GM21576 (cell line): ENCODE measurements around the gene ABCC1.

Experiments
- ATAC-seq: cut with Tn5 transposase; IDR thresholded peaks from one replicate; pipeline ENCODE4 v1.9.1; 2021; ENCODE audit warnings: mild to moderate bottlenecking, moderate library complexity; ENCODE audit not compliant: unreplicated experiment

The ABCC1 gene

GRCh38 chr16:15988268-15989013 lies 39.0 kb downstream of the ABCC1 start:
- ATAC-seq: no peak

GRCh38 chr16:15990902-15991301 lies 41.5 kb downstream of the ABCC1 start:
- no peak for ATAC-seq

GRCh38 chr16:15993128-15993527 lies 43.7 kb downstream of the ABCC1 start:
- no peak for ATAC-seq

- no peak for ATAC-seq
These were observed 44.1 kb downstream of the ABCC1 start for GRCh38 chr16:15993541-15993940.

GRCh38 chr16:15993946-15994665 lies 44.7 kb downstream of the ABCC1 start:
- no peak for ATAC-seq

GRCh38 chr16:15996432-15997109 lies 47.2 kb downstream of the ABCC1 start:
- ATAC-seq: no peak

- no peak for ATAC-seq
These were observed 51.3 kb downstream of the ABCC1 start for GRCh38 chr16:16000685-16001084.

- ATAC-seq: no peak
These were observed 52.3 kb downstream of the ABCC1 start for GRCh38 chr16:16001596-16002255.

- ATAC-seq: no peak
These were observed 54.4 kb downstream of the ABCC1 start for GRCh38 chr16:16003719-16004313.

GRCh38 chr16:16004314-16004749 lies 54.9 kb downstream of the ABCC1 start:
- no peak for ATAC-seq

- no peak for ATAC-seq
These were observed 56.3 kb downstream of the ABCC1 start for GRCh38 chr16:16005721-16006120.

- no peak for ATAC-seq
These were observed 57.2 kb downstream of the ABCC1 start for GRCh38 chr16:16006650-16007049.

- ATAC-seq: peak; percentile 73
These were observed 58.3 kb downstream of the ABCC1 start for GRCh38 chr16:16007743-16008111.

GRCh38 chr16:16008666-16009065 lies 59.2 kb downstream of the ABCC1 start:
- ATAC-seq: no peak

GRCh38 chr16:16009401-16009800 lies 60.0 kb downstream of the ABCC1 start:
- no peak for ATAC-seq

GRCh38 chr16:16010194-16010593 lies 60.8 kb downstream of the ABCC1 start:
- no peak for ATAC-seq

GRCh38 chr16:16012144-16012543 lies 62.7 kb downstream of the ABCC1 start:
- ATAC-seq: no peak

- no peak for ATAC-seq
These were observed 64.4 kb downstream of the ABCC1 start for GRCh38 chr16:16013812-16014211.

GRCh38 chr16:16014329-16015224 lies 65.2 kb downstream of the ABCC1 start:
- ATAC-seq: no peak

- ATAC-seq: no peak
These were observed 66.4 kb downstream of the ABCC1 start for GRCh38 chr16:16015849-16016248.
